HepG2 (cell line): Measurements from ENCODE around the gene GYG1. TPM values are rescaled to one million over a fixed set of nuclear protein-coding genes. Genes with fewer than 3 reads are reported as not detected.
A peak's percentile ranks its signal among the peaks of the same experiment; 100 is the strongest.

Experiments
- ATF1 ChIP-seq: IDR thresholded peaks from 2 replicates; pipeline ENCODE4 v1.6.1; 2016; ENCODE audit warnings: mild to moderate bottlenecking, control low read depth
- ATF5 ChIP-seq: sonication (generic); formaldehyde crosslinking; IDR thresholded peaks from 2 replicates; pipeline ENCODE4 v1.4.0; 2020; ENCODE audit warnings: mild to moderate bottlenecking, low read depth, missing genetic modification reagents
- ELF3 ChIP-seq: IDR thresholded peaks from 2 replicates; pipeline ENCODE4 v1.6.1; 2016; ENCODE audit warnings: missing genetic modification reagents, missing compliant biosample characterization
- FOXM1 ChIP-seq: sonication (generic); formaldehyde crosslinking; IDR thresholded peaks from 2 replicates; pipeline ENCODE4 v1.5.0; 2020; ENCODE audit warnings: missing genetic modification reagents
- NR0B2 ChIP-seq: sonication (generic); formaldehyde crosslinking; IDR thresholded peaks from 2 replicates; pipeline ENCODE4 v1.4.0; 2020; ENCODE audit warnings: mild to moderate bottlenecking, missing genetic modification reagents
- ZEB1 ChIP-seq: IDR thresholded peaks from 2 replicates; pipeline ENCODE4 v1.6.1; 2012; ENCODE audit warnings: mild to moderate bottlenecking, low read depth, inconsistent platforms; ENCODE audit not compliant: insufficient replicate concordance
- ZNF407 ChIP-seq: sonication (generic); formaldehyde crosslinking; IDR thresholded peaks from one replicate; pipeline ENCODE4 v1.5.1; 2020; ENCODE audit warnings: mild to moderate bottlenecking, missing genetic modification reagents; ENCODE audit errors: not compliant biosample characterization
- ZNF589 ChIP-seq: sonication (generic); formaldehyde crosslinking; conservative IDR thresholded peaks from 2 replicates; pipeline ENCODE4 v1.8.0; 2022; ENCODE audit warnings: mild to moderate bottlenecking, moderate library complexity, missing genetic modification reagents
- ZNF609 ChIP-seq: sonication (generic); formaldehyde crosslinking; IDR thresholded peaks from 2 replicates; pipeline ENCODE4 v1.4.0; 2020; ENCODE audit warnings: mild to moderate bottlenecking, missing genetic modification reagents, borderline replicate concordance
- ZNF687 ChIP-seq: sonication (generic); formaldehyde crosslinking; IDR thresholded peaks from 2 replicates; pipeline ENCODE4 v1.5.1; 2020; ENCODE audit warnings: mild to moderate bottlenecking, missing genetic modification reagents, moderate library complexity
- polyA plus RNA-seq, 8 experiments: library from polyadenylated mRNA; depleted of rRNA in 3 of 8; stranded (reverse) in 7 of 8; unstranded in 1 of 8; fragments of >200 nt; fragmentation: Illumina TruSeq in 4 of 8; extraction: Trizol in 4 of 8; gene quantifications; 2 replicates each; pipeline versions ENCODE4 v1.2.1 to v1.2.3, GENCODE V29; 2011 to 2016; ENCODE audit warnings: low read depth in 4 of 8, missing spikeins in 1 of 8, mixed read lengths in 1 of 8; ENCODE audit not compliant: insufficient read depth in 1 of 8
- total RNA-seq, 5 experiments: library from RNA; depleted of rRNA; stranded (reverse); fragments of >200 nt; fragmentation: Illumina TruSeq; extraction: Trizol; gene quantifications; 2 replicates each; pipeline ENCODE4 v1.2.3, GENCODE V29; 2016; ENCODE audit warnings: low read depth in 1 of 5

Gene GYG1
- total and polyA plus RNA-seq, 2 of the 13 experiments (the other 11 are each of a cell fraction or from before 2014, with no cell fraction given), result 15.7 to 28.1 TPM

- TF ChIP-seq ZNF609 (CRISPR knock-in tag) (0 out of 2 replicates have a peak, but pooled peaks have one; percentile 17), ZNF407 (CRISPR knock-in tag) (no peak), ZNF589 (CRISPR knock-in tag) (0 out of 2 replicates have a peak, but pooled peaks have one; percentile 14), ATF1 (CRISPR knock-in tag) (0 out of 2 replicates have a peak, but pooled peaks have one; percentile 31), ZEB1 (peak; percentile 41), NR0B2 (no peak), ZNF687 (CRISPR knock-in tag) (peak; percentile 28; the same call in 1 of the 2 replicates), ATF5 (CRISPR knock-in tag) (no peak), ELF3 (CRISPR knock-in tag) (no peak), FOXM1 (CRISPR knock-in tag) (no peak)
These were observed 19.2 kb downstream of the GYG1 start (continued) for GRCh38 chr3:149010504-149010951.
